Esophagus muscularis mucosa (tissue), 4 donors: ENCODE results near the gene CHCHD3. TPM values are rescaled to one million over a fixed set of nuclear protein-coding genes. Genes with fewer than 3 reads are reported as not detected.

Source experiments
- DNase-seq: peaks from one replicate; pipeline ENCODE4 v3.0.0-alpha.2; 2017; ENCODE audit errors: extremely low spot score
- H3K27ac ChIP-seq, 4 donors: fragments of 200-600 bp; sonication (generic); replicated peaks in 1 of 4; 1 replicate in 3 of 4; 2 replicates in 1 of 4; pipeline ENCODE4 v1.5.1; 2016 to 2019; ENCODE audit warnings: mild to moderate bottlenecking in 1 of 4
- H3K27me3 ChIP-seq, 4 donors: fragments of 200-600 bp; sonication (generic); one replicate each; pipeline versions ENCODE4 v1.5.1 to v1.6.0; 2016 to 2019
- H3K36me3 ChIP-seq, 4 donors: fragments of 200-600 bp; sonication (generic); one replicate each; pipeline ENCODE4 v1.5.1; 2016 to 2019
- H3K4me1 ChIP-seq, 4 donors: fragments of 200-600 bp; sonication (generic); one replicate each; pipeline ENCODE4 v1.5.1; 2016 to 2019
- H3K4me3 ChIP-seq, 4 donors: fragments of 200-600 bp; sonication (generic); 1 replicate in 2 of 4; 2 replicates in 2 of 4; pipeline ENCODE4 v1.5.1; 2016 to 2019; ENCODE audit warnings: mild to moderate bottlenecking in 4 of 4, moderate library complexity in 1 of 4
- H3K9me3 ChIP-seq, 4 donors: fragments of 200-600 bp; sonication (generic); 1 replicate in 3 of 4; 2 replicates in 1 of 4; pipeline ENCODE4 v1.5.1; 2016 to 2019
- EP300 ChIP-seq: sonication (generic); formaldehyde crosslinking; IDR thresholded peaks from one replicate; pipeline ENCODE4 v1.6.1; 2017; ENCODE audit warnings: antibody characterized with exemption
- POLR2A ChIP-seq: fragments of 450-650 bp; IDR thresholded peaks from one replicate; pipeline ENCODE4 v1.6.1; 2017; ENCODE audit warnings: antibody characterized with exemption, moderate library complexity, mild to moderate bottlenecking, low read depth
- POLR2AphosphoS5 ChIP-seq, 2 donors: sonication (generic); formaldehyde crosslinking; IDR thresholded peaks; one replicate each; pipeline ENCODE4 v1.6.1; 2017; ENCODE audit warnings: antibody characterized with exemption in 2 of 2
- WGBS: methylation state at CpG from one replicate; pipeline ENCODE4 v1.1.5; 2018; 5-methylcytosine and 5-hydroxymethylcytosine counted together
- intact Hi-C: fragments of 100-400 bp; cut with DNase I; formaldehyde crosslinking; loops from one replicate; pipeline ENCODE4 v1.15.1; 2023
- total RNA-seq, 4 donors: library from RNA; depleted of rRNA; stranded (reverse); fragments of >200 nt; gene quantifications; one replicate each; pipeline versions ENCODE4 v1.1.0 to v1.2.1, GENCODE V29; 2016
- TF ChIP-seq, protein P1 (sequence below), 3 experiments: fragments of 200-600 bp in 2 of 3; fragments of 450-650 bp in 1 of 3; sonication (generic) in 2 of 3; IDR thresholded peaks; one replicate each; pipeline ENCODE4 v1.5.1; 2017 to 2019; ENCODE audit warnings: antibody characterized with exemption in 3 of 3, mild to moderate bottlenecking in 2 of 3, moderate library complexity in 1 of 3

Gene CHCHD3
- total RNA-seq, 4 donors from 2014 or later: 58.6 to 74.3 (median 68.9) TPM

DNA sequence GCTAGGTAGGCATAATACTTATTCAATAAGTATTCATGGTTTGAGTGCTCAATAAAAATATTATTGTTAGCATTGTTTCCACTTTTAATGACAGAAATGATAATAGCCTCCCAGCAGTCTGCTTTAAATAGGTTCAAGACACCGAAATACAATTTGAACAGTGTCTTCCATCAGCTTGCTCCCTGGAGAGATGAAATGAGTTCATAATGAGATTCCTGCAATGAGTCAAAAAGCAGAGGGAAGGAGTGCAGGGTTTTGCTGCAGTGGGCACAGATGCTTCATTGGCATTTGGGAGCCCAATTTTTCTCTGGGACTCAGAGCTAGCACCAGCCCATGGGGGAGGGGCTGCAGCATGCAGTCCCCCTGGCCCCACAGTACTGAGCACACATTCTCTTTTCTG lies 32.6 kb upstream of the CHCHD3 start:
- peaks cover 0 to 9% (median 0%) of the 10 kb centered on the region in 4 donors for H3K9me3 ChIP-seq
- TF ChIP-seq, protein P1, sequence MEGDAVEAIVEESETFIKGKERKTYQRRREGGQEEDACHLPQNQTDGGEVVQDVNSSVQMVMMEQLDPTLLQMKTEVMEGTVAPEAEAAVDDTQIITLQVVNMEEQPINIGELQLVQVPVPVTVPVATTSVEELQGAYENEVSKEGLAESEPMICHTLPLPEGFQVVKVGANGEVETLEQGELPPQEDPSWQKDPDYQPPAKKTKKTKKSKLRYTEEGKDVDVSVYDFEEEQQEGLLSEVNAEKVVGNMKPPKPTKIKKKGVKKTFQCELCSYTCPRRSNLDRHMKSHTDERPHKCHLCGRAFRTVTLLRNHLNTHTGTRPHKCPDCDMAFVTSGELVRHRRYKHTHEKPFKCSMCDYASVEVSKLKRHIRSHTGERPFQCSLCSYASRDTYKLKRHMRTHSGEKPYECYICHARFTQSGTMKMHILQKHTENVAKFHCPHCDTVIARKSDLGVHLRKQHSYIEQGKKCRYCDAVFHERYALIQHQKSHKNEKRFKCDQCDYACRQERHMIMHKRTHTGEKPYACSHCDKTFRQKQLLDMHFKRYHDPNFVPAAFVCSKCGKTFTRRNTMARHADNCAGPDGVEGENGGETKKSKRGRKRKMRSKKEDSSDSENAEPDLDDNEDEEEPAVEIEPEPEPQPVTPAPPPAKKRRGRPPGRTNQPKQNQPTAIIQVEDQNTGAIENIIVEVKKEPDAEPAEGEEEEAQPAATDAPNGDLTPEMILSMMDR (IDR thresholded peaks at IDR 0.05): no peak
- TF ChIP-seq POLR2A (no peak), POLR2AphosphoS5 (IDR thresholded peaks at IDR 0.05) (no peak), EP300 (no peak)
- no peak overlapping the region for H3K4me3 ChIP-seq
- 50% methylated on average over 1 of the region's 1 CpG for WGBS
- H3K4me1 ChIP-seq: no peaks in the 10 kb centered on the region
- no peaks in the 10 kb centered on the region for H3K36me3 ChIP-seq
- H3K27ac ChIP-seq: no peak overlapping the region
- DNase-seq: no peak
- intact Hi-C loops: no loop called here
- peaks cover 0 to 6% (median 0%) of the 10 kb centered on the region in 4 donors for H3K27me3 ChIP-seq

GRCh38 chr7:133112976-133113375 lies 31.1 kb upstream of the CHCHD3 start:
- DNase-seq: no peak
- WGBS: 88% methylated on average over 2 of the region's 2 CpGs
- no peak overlapping the region for H3K4me3 ChIP-seq
- no peaks in the 10 kb centered on the region for H3K36me3 ChIP-seq
- H3K27ac ChIP-seq: no peak overlapping the region
- peaks cover 0 to 6% (median 0%) of the 10 kb centered on the region in 4 donors for H3K27me3 ChIP-seq
- peaks cover 0 to 9% (median 0%) of the 10 kb centered on the region in 4 donors for H3K9me3 ChIP-seq
- no peaks in the 10 kb centered on the region for H3K4me1 ChIP-seq
- no peak for TF ChIP-seq POLR2A
- TF ChIP-seq POLR2AphosphoS5 (IDR thresholded peaks at IDR 0.05): no peak
- TF ChIP-seq, protein P1 (IDR thresholded peaks at IDR 0.05): no peak
- TF ChIP-seq EP300: no peak
- intact Hi-C loops: no loop called here

DNA sequence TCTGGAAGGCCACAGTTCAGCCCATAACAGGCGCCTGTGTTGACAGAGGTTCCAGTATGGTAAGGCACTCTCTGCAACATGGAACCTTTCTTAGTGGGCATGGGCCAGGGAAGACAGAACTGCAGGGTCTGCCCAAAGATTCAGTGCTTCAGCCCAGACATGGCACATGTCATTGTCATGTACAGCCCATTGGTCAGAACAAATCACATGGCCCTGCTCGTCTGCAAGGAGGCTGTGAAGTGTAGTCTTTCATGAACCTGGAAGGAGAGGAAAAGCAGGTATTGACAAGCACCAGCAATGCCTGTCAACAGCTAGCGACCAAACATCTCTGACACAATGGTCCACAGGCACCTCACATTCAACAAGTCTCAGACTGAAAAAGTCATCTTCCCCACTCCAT lies 30.4 kb upstream of the CHCHD3 start:
- Histone ChIP-seq H3K9me3 (peaks cover 0 to 9% (median 0%) of the 10 kb centered on the region in 4 donors), H3K36me3 (no peaks in the 10 kb centered on the region), H3K27ac (no peak overlapping the region), H3K4me3 (no peak overlapping the region), H3K27me3 (peaks cover 0 to 6% (median 0%) of the 10 kb centered on the region in 4 donors), H3K4me1 (no peaks in the 10 kb centered on the region)
- no peak for DNase-seq
- 95% methylated on average over 3 of the region's 3 CpGs for WGBS
- intact Hi-C loops: no loop called here
- no peak for TF ChIP-seq EP300
- TF ChIP-seq POLR2AphosphoS5 (IDR thresholded peaks at IDR 0.05): no peak
- TF ChIP-seq POLR2A: no peak
- TF ChIP-seq, protein P1 (IDR thresholded peaks at IDR 0.05): no peak

DNA sequence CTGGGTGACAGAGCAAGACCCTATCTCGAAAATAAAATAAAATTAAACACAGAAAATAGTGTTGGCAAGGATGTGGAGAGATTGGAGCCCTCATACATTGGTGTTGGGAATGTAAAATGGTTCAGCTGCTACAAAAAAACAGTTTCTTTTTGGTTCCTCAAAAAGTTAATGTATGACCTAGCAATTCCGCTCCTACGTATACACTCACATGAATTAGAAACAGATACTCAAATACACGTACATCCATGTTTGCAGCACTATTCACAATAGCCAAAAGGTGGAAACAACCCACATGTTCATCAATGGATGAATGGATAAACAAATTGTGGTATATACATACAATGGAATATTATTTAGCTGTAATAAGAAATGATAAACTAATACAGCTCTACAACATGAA lies 28.4 kb upstream of the CHCHD3 start:
- Histone ChIP-seq H3K36me3 (no peaks in the 10 kb centered on the region), H3K9me3 (peaks cover 0 to 9% (median 0%) of the 10 kb centered on the region in 4 donors), H3K4me3 (no peak overlapping the region), H3K27ac (no peak overlapping the region), H3K4me1 (no peaks in the 10 kb centered on the region), H3K27me3 (peaks cover 0 to 12% (median 0%) of the 10 kb centered on the region in 4 donors)
- 88% methylated on average over 4 of the region's 4 CpGs for WGBS
- intact Hi-C loops: no loop called here
- no peak for TF ChIP-seq POLR2AphosphoS5 (IDR thresholded peaks at IDR 0.05)
- TF ChIP-seq POLR2A: no peak
- TF ChIP-seq, protein P1 (IDR thresholded peaks at IDR 0.05): no peak
- TF ChIP-seq EP300: no peak
- no peak for DNase-seq

GRCh38 chr7:133109816-133110215 lies 27.9 kb upstream of the CHCHD3 start:
- Histone ChIP-seq H3K4me1 (no peaks in the 10 kb centered on the region), H3K36me3 (no peaks in the 10 kb centered on the region), H3K9me3 (peaks cover 0 to 9% (median 0%) of the 10 kb centered on the region in 4 donors), H3K4me3 (no peak overlapping the region), H3K27ac (no peak overlapping the region), H3K27me3 (peaks cover 0 to 13% (median 0%) of the 10 kb centered on the region in 4 donors)
- intact Hi-C loops: no loop called here
- no peak for TF ChIP-seq EP300
- no peak for TF ChIP-seq POLR2AphosphoS5 (IDR thresholded peaks at IDR 0.05)
- TF ChIP-seq, protein P1 (IDR thresholded peaks at IDR 0.05): no peak
- TF ChIP-seq POLR2A: no peak
- DNase-seq: no peak
